Natural killer cell (primary cell): Measurements from ENCODE around the gene SPNS2. TPM values are rescaled to one million over a fixed set of nuclear protein-coding genes. Genes with fewer than 3 reads are reported as not detected.

ENCODE experiments used
- ATAC-seq, 3 donors: fragments of 150-1000 bp in 2 of 3; fragments of 200-7000 bp in 1 of 3; cut with Tn5 transposase; 1 replicate in 1 of 3; 2 replicates in 2 of 3; pipeline ENCODE4 v1.10.0; 2021; ENCODE audit warnings: mild to moderate bottlenecking in 2 of 3, moderate library complexity in 2 of 3
- DNase-seq, 2 donors: peaks; one replicate each; pipeline versions ENCODE4 v3.0.0 to v3.0.0-alpha.2; 2013 to 2021; ENCODE audit warnings: mixed read lengths in 1 of 2
- H3K27ac ChIP-seq: one replicate; pipeline ENCODE4 v1.5.1; 2013; ENCODE audit warnings: mild to moderate bottlenecking, low read length
- H3K27me3 ChIP-seq: one replicate; pipeline ENCODE4 v1.6.1; 2013; ENCODE audit warnings: low read length; ENCODE audit not compliant: control insufficient read depth, insufficient read depth
- H3K36me3 ChIP-seq: one replicate; pipeline ENCODE4 v1.6.1; 2013; ENCODE audit warnings: low read length; ENCODE audit not compliant: control insufficient read depth, insufficient read depth
- H3K4me1 ChIP-seq: one replicate; pipeline ENCODE4 v1.6.1; 2013; ENCODE audit warnings: low read length; ENCODE audit not compliant: control insufficient read depth, insufficient read depth
- H3K4me3 ChIP-seq: one replicate; pipeline ENCODE4 v1.5.1; 2013; ENCODE audit warnings: low read length
- H3K9me3 ChIP-seq: one replicate; pipeline ENCODE4 v1.6.1; 2013; ENCODE audit warnings: low read length; ENCODE audit not compliant: control insufficient read depth, insufficient read depth
- H3K27ac Mint-ChIP-seq, 2 donors: one replicate each; pipeline ENCODE4 v1.8.0; 2022; ENCODE audit warnings: mild to moderate bottlenecking in 2 of 2, mixed read lengths in 2 of 2, moderate library complexity in 1 of 2
- H3K27me3 Mint-ChIP-seq, 2 donors: one replicate each; pipeline ENCODE4 v1.8.0; 2022; ENCODE audit warnings: low read depth in 2 of 2, mixed read lengths in 2 of 2
- H3K36me3 Mint-ChIP-seq: one replicate; pipeline ENCODE4 v1.8.0; 2022; ENCODE audit warnings: mixed read lengths
- H3K4me1 Mint-ChIP-seq, 2 donors: one replicate each; pipeline ENCODE4 v1.8.0; 2022; ENCODE audit warnings: mixed read lengths in 2 of 2
- H3K4me3 Mint-ChIP-seq: one replicate; pipeline ENCODE4 v1.8.0; 2022; ENCODE audit warnings: mild to moderate bottlenecking, moderate library complexity, mixed read lengths
- H3K9me3 Mint-ChIP-seq, 2 donors: one replicate each; pipeline ENCODE4 v1.8.0; 2022; ENCODE audit warnings: mixed read lengths in 2 of 2
- CTCF ChIP-seq: fragments of 200-600 bp; IDR thresholded peaks from one replicate; pipeline ENCODE4 v1.8.0; 2022; ENCODE audit warnings: antibody characterized with exemption
- WGBS: methylation state at CpG from one replicate; pipeline ENCODE4 v1.1.7; 2013; ENCODE audit warnings: missing lambda C conversion rate; ENCODE audit not compliant: insufficient coverage; 5-methylcytosine and 5-hydroxymethylcytosine counted together
- intact Hi-C: fragments of 100-400 bp; cut with micrococcal nuclease; formaldehyde crosslinking; loops from one replicate; pipeline ENCODE4 v1.14.2; 2022
- total RNA-seq, 4 donors: library from RNA; stranded (reverse); fragments of 120-200 nt in 1 of 4; gene quantifications; one replicate each; pipeline versions ENCODE4 v1.2.3 to v1.2.4, GENCODE V29; 2013 to 2022

Gene SPNS2
- total RNA-seq, 3 donors from 2014 or later (not counting 1 experiment from before 2014, with no cell fraction given) = 0.28 to 0.93 (median 0.43) TPM

DNA sequence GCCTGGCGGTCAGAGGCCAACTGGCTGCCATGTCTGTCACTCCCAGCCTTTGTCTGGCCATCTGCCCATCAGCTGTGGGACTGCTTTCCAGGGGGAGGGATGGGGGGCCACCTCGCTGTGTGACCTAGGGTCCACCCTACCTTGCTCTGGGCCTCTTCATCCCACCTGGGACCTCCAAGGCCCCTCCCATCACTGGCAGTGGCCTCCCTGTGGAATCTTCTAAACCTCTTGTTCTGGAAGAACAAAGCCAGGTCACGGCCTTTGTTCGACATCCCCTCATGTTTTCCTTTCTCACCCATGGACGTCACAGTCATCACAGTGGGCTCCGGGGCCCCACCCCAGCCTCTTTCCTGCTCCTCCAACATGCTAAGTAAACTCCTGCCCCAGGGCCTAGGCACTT lies 24.0 kb downstream of the SPNS2 start:
- Mint-ChIP-seq H3K27ac (no peak overlapping the region), H3K36me3 (no peaks in the 10 kb centered on the region), H3K4me1 (no peaks in the 10 kb centered on the region), H3K4me3 (no peak overlapping the region), H3K9me3 (no peaks in the 10 kb centered on the region), H3K27me3 (no peaks in the 10 kb centered on the region)
- DNase-seq = no peak
- no peak for TF ChIP-seq CTCF
- Histone ChIP-seq H3K4me1 (no peaks in the 10 kb centered on the region), H3K9me3 (no peaks in the 10 kb centered on the region), H3K27ac (no peak overlapping the region), H3K27me3 (no peaks in the 10 kb centered on the region), H3K36me3 (no peaks in the 10 kb centered on the region), H3K4me3 (no peak overlapping the region)
- no peak for ATAC-seq
- 89% methylated on average over 6 of the region's 6 CpGs for WGBS
- intact Hi-C loops = no loop called here

DNA sequence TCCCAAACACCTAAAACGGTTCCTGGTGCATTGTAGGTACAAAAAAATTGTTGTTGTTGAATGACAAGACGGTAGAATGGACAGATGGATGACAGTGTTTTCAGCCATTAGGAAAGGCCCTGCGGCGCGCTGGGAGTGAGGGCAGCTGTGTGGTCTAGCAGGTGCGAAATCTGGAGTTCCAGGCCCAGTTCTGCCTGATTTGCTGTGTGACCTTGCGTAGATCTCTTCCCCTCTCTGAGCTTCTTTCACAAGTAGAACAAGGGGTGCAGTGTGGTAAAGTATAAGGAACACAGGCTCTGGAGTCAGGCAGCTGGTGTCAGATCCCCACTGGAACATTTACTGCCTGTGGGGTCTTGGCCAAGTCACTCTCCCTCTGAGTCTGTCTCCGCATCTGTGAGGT lies 25.3 kb downstream of the SPNS2 start:
- no peak for ATAC-seq
- Histone ChIP-seq H3K36me3 (no peaks in the 10 kb centered on the region), H3K9me3 (no peaks in the 10 kb centered on the region), H3K27ac (no peak overlapping the region), H3K4me1 (no peaks in the 10 kb centered on the region), H3K4me3 (no peak overlapping the region), H3K27me3 (no peaks in the 10 kb centered on the region)
- no peaks in the 10 kb centered on the region for H3K36me3 Mint-ChIP-seq
- no peaks in the 10 kb centered on the region for H3K9me3 Mint-ChIP-seq
- WGBS = 85% methylated on average over 8 of the region's 8 CpGs
- DNase-seq = no peak
- no peaks in the 10 kb centered on the region for H3K27me3 Mint-ChIP-seq
- no peaks in the 10 kb centered on the region for H3K4me1 Mint-ChIP-seq
- TF ChIP-seq CTCF = no peak
- H3K27ac Mint-ChIP-seq = no peak overlapping the region
- intact Hi-C loops = no loop called here
- H3K4me3 Mint-ChIP-seq = no peak overlapping the region

DNA sequence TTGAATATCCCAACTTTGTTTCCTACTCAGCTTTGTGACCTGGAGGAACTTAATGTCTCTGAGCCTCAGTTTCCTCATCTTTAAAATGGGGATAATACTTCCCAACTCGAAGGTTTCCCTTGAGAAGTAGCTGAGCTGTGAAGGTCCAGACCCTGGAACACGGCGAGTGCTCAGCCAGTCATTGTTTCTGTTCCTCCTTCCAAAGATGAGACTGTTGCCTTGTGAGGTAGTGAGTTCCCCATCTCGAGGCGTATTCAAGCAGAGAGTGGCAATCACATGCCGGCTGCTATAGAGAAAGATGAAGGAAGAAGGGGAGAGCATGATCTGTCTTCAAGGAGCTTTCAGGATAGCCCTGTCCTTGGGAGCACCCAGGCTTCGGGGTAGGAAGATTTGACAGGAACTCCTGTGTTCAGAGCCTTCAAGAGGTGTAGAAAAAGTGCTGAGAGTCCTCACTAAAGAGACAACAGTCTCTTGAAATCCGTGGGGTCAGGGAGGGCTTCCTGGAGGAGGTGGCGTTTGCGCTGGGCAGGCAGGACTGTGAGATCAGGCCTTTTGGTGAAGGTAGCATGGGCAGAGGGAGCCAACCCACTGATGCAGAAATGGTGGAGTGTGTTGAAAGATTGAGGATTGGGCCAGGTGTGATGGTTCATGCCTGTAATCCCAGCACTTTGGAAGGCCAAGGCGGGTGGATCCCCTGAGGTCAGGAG lies 27.2 kb downstream of the SPNS2 start:
- no peaks in the 10 kb centered on the region for H3K27me3 ChIP-seq
- H3K9me3 ChIP-seq = no peaks in the 10 kb centered on the region
- Mint-ChIP-seq H3K4me3 (no peak overlapping the region), H3K9me3 (no peaks in the 10 kb centered on the region), H3K36me3 (no peaks in the 10 kb centered on the region), H3K27me3 (no peaks in the 10 kb centered on the region), H3K27ac (no peak overlapping the region), H3K4me1 (no peaks in the 10 kb centered on the region)
- H3K36me3 ChIP-seq = no peaks in the 10 kb centered on the region
- no peaks in the 10 kb centered on the region for H3K4me1 ChIP-seq
- DNase-seq (no peak), ATAC-seq (no peak)
- H3K4me3 ChIP-seq = no peak overlapping the region
- 86% methylated on average over 11 of the region's 11 CpGs for WGBS
- intact Hi-C loops = no loop called here
- TF ChIP-seq CTCF = no peak
- H3K27ac ChIP-seq = no peak overlapping the region

- no peaks in the 10 kb centered on the region for H3K36me3 Mint-ChIP-seq
- no peaks in the 10 kb centered on the region for H3K9me3 ChIP-seq
- no peak overlapping the region for H3K27ac Mint-ChIP-seq
- H3K4me3 ChIP-seq = no peak overlapping the region
- 100% methylated on average over 1 of the region's 1 CpG for WGBS
- intact Hi-C loops = no loop called here
- H3K36me3 ChIP-seq = no peaks in the 10 kb centered on the region
- H3K27me3 Mint-ChIP-seq = peaks cover 0 to 3% of the 10 kb centered on the region in 2 donors
- no peaks in the 10 kb centered on the region for H3K27me3 ChIP-seq
- H3K4me1 ChIP-seq = no peaks in the 10 kb centered on the region
- no peak for DNase-seq
- ATAC-seq = no peak
- H3K4me3 Mint-ChIP-seq = no peak overlapping the region
- no peaks in the 10 kb centered on the region for H3K4me1 Mint-ChIP-seq
- H3K9me3 Mint-ChIP-seq = no peaks in the 10 kb centered on the region
- H3K27ac ChIP-seq = no peak overlapping the region
- TF ChIP-seq CTCF = no peak
Measured at GRCh38 chr17:4527134-4527533, 28.5 kb downstream of the SPNS2 start.
